HepG2 (cell line): ENCODE data around the gene SPATC1L. TPM values are rescaled to one million over a fixed set of nuclear protein-coding genes. Genes with fewer than 3 reads are reported as not detected.

ENCODE experiments used
- CREB3 ChIP-seq: sonication (generic); formaldehyde crosslinking; IDR thresholded peaks from 2 replicates; pipeline ENCODE4 v1.5.0; 2020; ENCODE audit warnings: missing genetic modification reagents
- E2F5 ChIP-seq: sonication (generic); formaldehyde crosslinking; conservative IDR thresholded peaks from 2 replicates; pipeline ENCODE4 v1.4.0; 2020; ENCODE audit warnings: missing genetic modification reagents
- FOSL2 ChIP-seq: sonication (generic); formaldehyde crosslinking; IDR thresholded peaks from 2 replicates; pipeline ENCODE4 v1.4.0; 2020; ENCODE audit warnings: missing genetic modification reagents
- FOXP1 ChIP-seq, 2 experiments: fragments of 450-650 bp in 1 of 2; IDR thresholded peaks; 2 replicates each; pipeline ENCODE4 v1.6.1; 2017 to 2018; ENCODE audit warnings: antibody characterized with exemption in 1 of 2
- HOXA9 ChIP-seq: sonication (generic); formaldehyde crosslinking; IDR thresholded peaks from 2 replicates; pipeline ENCODE4 v1.8.1; 2022; ENCODE audit warnings: missing genetic modification reagents, mild to moderate bottlenecking, moderate library complexity, borderline replicate concordance
- KAT7 ChIP-seq: IDR thresholded peaks from 2 replicates; pipeline ENCODE4 v1.6.1; 2018; ENCODE audit warnings: borderline replicate concordance, missing compliant biosample characterization
- KMT2A ChIP-seq: sonication (generic); formaldehyde crosslinking; IDR thresholded peaks from 2 replicates; pipeline ENCODE4 v1.4.0; 2020; ENCODE audit warnings: missing genetic modification reagents
- MTA1 ChIP-seq: sonication (generic); formaldehyde crosslinking; IDR thresholded peaks from 2 replicates; pipeline ENCODE4 v1.4.0; 2020; ENCODE audit warnings: missing genetic modification reagents, mild to moderate bottlenecking, borderline replicate concordance
- PRPF4 ChIP-seq: fragments of 200-400 bp; formaldehyde crosslinking; IDR thresholded peaks from 2 replicates; pipeline ENCODE4 v1.6.1; 2016; ENCODE audit warnings: low read length, low read depth; ENCODE audit not compliant: poor library complexity, severe bottlenecking
- RFX1 ChIP-seq: fragments of 450-650 bp; IDR thresholded peaks from 2 replicates; pipeline ENCODE4 v1.6.1; 2017
- SRY ChIP-seq: sonication (generic); formaldehyde crosslinking; IDR thresholded peaks from 2 replicates; pipeline ENCODE4 v1.8.0; 2022; ENCODE audit warnings: mild to moderate bottlenecking, missing genetic modification reagents
- STAT6 ChIP-seq: sonication (generic); formaldehyde crosslinking; IDR thresholded peaks from 2 replicates; pipeline ENCODE4 v1.4.0; 2020; ENCODE audit warnings: missing genetic modification reagents, mild to moderate bottlenecking, borderline replicate concordance
- YEATS4 ChIP-seq: sonication (generic); formaldehyde crosslinking; IDR thresholded peaks from 2 replicates; pipeline ENCODE4 v1.4.0; 2020; ENCODE audit warnings: missing genetic modification reagents, borderline replicate concordance
- ZFP90 ChIP-seq: sonication (generic); formaldehyde crosslinking; IDR thresholded peaks from 2 replicates; pipeline ENCODE4 v1.8.0; 2022; ENCODE audit warnings: missing genetic modification reagents, mild to moderate bottlenecking, inconsistent platforms, borderline replicate concordance
- ZNF160 ChIP-seq: sonication (generic); formaldehyde crosslinking; IDR thresholded peaks from 2 replicates; pipeline ENCODE4 v1.8.0; 2022; ENCODE audit warnings: mild to moderate bottlenecking, inconsistent platforms, missing genetic modification reagents
- ZNF547 ChIP-seq: sonication (generic); formaldehyde crosslinking; IDR thresholded peaks from 2 replicates; pipeline ENCODE4 v1.5.1; 2020; ENCODE audit warnings: mild to moderate bottlenecking, missing genetic modification reagents
- ZNF569 ChIP-seq: sonication (generic); formaldehyde crosslinking; IDR thresholded peaks from 2 replicates; pipeline ENCODE4 v1.5.0; 2020; ENCODE audit warnings: mild to moderate bottlenecking, missing genetic modification reagents, moderate library complexity, borderline replicate concordance
- polyA plus RNA-seq, 8 experiments: library from polyadenylated mRNA; depleted of rRNA in 3 of 8; stranded (reverse) in 7 of 8; unstranded in 1 of 8; fragments of >200 nt; fragmentation: Illumina TruSeq in 4 of 8; extraction: Trizol in 4 of 8; gene quantifications; 2 replicates each; pipeline versions ENCODE4 v1.2.1 to v1.2.3, GENCODE V29; 2011 to 2016; ENCODE audit warnings: low read depth in 4 of 8, missing spikeins in 1 of 8, mixed read lengths in 1 of 8; ENCODE audit not compliant: insufficient read depth in 1 of 8
- total RNA-seq, 5 experiments: library from RNA; depleted of rRNA; stranded (reverse); fragments of >200 nt; fragmentation: Illumina TruSeq; extraction: Trizol; gene quantifications; 2 replicates each; pipeline ENCODE4 v1.2.3, GENCODE V29; 2016; ENCODE audit warnings: low read depth in 1 of 5
- TF ChIP-seq, protein P1 (sequence below): sonication (generic); formaldehyde crosslinking; IDR thresholded peaks from 2 replicates; pipeline ENCODE4 v1.4.0; 2020; ENCODE audit warnings: missing genetic modification reagents, borderline replicate concordance
- TF ChIP-seq, protein P2 (sequence below): IDR thresholded peaks from 2 replicates; pipeline ENCODE4 v1.6.1; 2012; ENCODE audit warnings: low read depth, low read length, improper control_type of control experiment

The SPATC1L gene
- total and polyA plus RNA-seq, 2 of the 13 experiments (the other 11 are each of a cell fraction or from before 2014, with no cell fraction given): 1.4 to 3.3 TPM

DNA sequence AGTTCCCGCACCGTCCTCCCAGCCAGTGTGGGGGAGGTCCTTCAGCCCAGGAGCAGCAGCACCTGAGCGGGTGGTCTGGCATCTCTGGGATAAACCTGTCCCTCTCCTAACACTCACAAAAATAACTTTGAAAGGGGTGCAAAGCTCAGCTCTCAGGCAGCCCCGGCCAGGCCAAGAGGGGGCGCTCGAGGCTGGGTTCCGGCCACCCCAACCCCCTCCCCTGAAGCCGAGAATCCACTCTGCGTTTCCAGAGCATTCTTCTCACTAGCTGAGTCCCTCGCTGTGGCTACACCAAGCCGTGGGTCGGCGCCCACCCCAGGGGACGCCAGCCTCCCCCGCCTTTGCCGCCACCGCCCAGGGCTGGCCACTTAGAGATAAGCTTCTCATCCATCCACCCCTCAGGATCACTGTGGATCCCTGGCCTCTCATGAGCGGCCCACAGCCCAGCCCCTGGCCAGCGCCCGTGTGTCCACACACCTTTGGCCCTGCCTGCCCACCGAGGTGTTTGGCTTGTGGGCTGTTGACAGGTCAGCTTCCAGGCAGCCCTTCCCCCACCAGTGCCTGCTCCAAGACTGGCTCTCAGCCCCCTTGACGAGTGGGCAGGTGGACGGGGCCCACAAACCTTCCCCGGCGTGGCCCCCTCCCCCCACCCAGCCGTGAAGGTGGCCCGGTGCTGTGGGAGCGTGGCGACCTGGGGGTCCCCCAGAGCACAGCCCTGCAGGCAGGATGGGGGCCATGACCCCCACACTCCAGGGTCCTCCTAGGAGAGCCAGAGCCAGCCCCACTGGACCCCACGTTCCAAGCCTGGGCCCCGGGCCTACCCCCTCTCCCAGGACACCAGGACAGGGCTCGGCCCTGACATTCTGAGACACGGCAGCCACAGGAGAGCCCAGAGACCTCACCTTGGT, 30.8 kb downstream of the SPATC1L start (continued):
- no peak; the same call in 1 of the 2 replicates for TF ChIP-seq E2F5
- peak; percentile 54; the same call in 1 of the 2 replicates for TF ChIP-seq ZNF547
- TF ChIP-seq CREB3 (CRISPR knock-in tag): no peak
- TF ChIP-seq, protein P1, sequence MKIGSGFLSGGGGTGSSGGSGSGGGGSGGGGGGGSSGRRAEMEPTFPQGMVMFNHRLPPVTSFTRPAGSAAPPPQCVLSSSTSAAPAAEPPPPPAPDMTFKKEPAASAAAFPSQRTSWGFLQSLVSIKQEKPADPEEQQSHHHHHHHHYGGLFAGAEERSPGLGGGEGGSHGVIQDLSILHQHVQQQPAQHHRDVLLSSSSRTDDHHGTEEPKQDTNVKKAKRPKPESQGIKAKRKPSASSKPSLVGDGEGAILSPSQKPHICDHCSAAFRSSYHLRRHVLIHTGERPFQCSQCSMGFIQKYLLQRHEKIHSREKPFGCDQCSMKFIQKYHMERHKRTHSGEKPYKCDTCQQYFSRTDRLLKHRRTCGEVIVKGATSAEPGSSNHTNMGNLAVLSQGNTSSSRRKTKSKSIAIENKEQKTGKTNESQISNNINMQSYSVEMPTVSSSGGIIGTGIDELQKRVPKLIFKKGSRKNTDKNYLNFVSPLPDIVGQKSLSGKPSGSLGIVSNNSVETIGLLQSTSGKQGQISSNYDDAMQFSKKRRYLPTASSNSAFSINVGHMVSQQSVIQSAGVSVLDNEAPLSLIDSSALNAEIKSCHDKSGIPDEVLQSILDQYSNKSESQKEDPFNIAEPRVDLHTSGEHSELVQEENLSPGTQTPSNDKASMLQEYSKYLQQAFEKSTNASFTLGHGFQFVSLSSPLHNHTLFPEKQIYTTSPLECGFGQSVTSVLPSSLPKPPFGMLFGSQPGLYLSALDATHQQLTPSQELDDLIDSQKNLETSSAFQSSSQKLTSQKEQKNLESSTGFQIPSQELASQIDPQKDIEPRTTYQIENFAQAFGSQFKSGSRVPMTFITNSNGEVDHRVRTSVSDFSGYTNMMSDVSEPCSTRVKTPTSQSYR (CRISPR knock-in tag): peak; percentile 97
- peak; percentile 56; the same call in 1 of the 2 replicates for TF ChIP-seq YEATS4 (CRISPR knock-in tag)
- peak; percentile 62; the same call in 1 of the 2 replicates for TF ChIP-seq MTA1 (CRISPR knock-in tag)
- TF ChIP-seq FOXP1 (IDR thresholded peaks at IDR 0.05): no peak
- TF ChIP-seq FOXP1 (CRISPR knock-in tag; IDR thresholded peaks at IDR 0.05): peak; percentile 55; the same call in 1 of the 2 replicates
- no peak for TF ChIP-seq PRPF4
- no peak; the same call in 1 of the 2 replicates for TF ChIP-seq KAT7 (CRISPR knock-in tag)
- no peak for TF ChIP-seq RFX1
- 0 out of 2 replicates have a peak, but pooled peaks have one; percentile 65 for TF ChIP-seq SRY
- peak; percentile 21; the same call in 1 of the 2 replicates for TF ChIP-seq FOSL2
- no peak for TF ChIP-seq KMT2A
- no peak for TF ChIP-seq ZNF160 (CRISPR knock-in tag)
- TF ChIP-seq ZFP90 (CRISPR knock-in tag): 0 out of 2 replicates have a peak, but pooled peaks have one; percentile 24
- TF ChIP-seq, protein P2, sequence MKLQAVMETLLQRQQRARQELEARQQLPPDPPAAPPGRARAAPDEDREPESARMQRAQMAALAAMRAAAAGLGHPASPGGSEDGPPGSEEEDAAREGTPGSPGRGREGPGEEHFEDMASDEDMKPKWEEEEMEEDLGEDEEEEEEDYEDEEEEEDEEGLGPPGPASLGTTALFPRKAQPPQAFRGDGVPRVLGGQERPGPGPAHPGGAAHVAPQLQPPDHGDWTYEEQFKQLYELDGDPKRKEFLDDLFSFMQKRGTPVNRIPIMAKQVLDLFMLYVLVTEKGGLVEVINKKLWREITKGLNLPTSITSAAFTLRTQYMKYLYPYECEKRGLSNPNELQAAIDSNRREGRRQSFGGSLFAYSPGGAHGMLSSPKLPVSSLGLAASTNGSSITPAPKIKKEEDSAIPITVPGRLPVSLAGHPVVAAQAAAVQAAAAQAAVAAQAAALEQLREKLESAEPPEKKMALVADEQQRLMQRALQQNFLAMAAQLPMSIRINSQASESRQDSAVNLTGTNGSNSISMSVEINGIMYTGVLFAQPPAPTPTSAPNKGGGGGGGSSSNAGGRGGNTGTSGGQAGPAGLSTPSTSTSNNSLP: no peak
- TF ChIP-seq STAT6: no peak
- TF ChIP-seq ZNF569 (CRISPR knock-in tag): no peak
- TF ChIP-seq HOXA9 (CRISPR knock-in tag): no peak
